Measurements from ENCODE around the gene RELN. TPM values are rescaled to one million over a fixed set of nuclear protein-coding genes. Genes with fewer than 3 reads are reported as not detected.

The RELN gene
- total and polyA plus RNA-seq, 9 of the 15 experiments (the other 6 are each of a cell fraction or from before 2014, with no cell fraction given): 12.9 to 43.2 (median 18.1) TPM

GRCh38 chr7:103660455-103661371, 328.7 kb downstream of the RELN start (continued):
- TF ChIP-seq ZBTB40 (IDR thresholded peaks at IDR 0.05) (peak; percentile 35; the same call in 1 of the 2 replicates), ZBTB40 (CRISPR knock-in tag; IDR thresholded peaks at IDR 0.05) (no peak), DMBX1 (CRISPR knock-in tag; IDR thresholded peaks at IDR 0.05; ENCODE audit: borderline replicate concordance) (peak; percentile 63; the same call in 1 of the 2 replicates), SNIP1 (IDR thresholded peaks at IDR 0.05; ENCODE audit: low read depth) (no peak), PYGO2 (tag; IDR thresholded peaks at IDR 0.05) (no peak), REST (IDR thresholded peaks at IDR 0.05; ENCODE audit: borderline replicate concordance) (peak; percentile 31; the same call in 1 of the 2 replicates), REST (CRISPR knock-in tag; IDR thresholded peaks at IDR 0.05; ENCODE audit: low read depth) (no peak), TEAD2 (tag; IDR thresholded peaks at IDR 0.05) (0 out of 2 replicates have a peak, but pooled peaks have one; percentile 30), ZKSCAN1 (IDR thresholded peaks at IDR 0.05; ENCODE audit: low read depth, low read length) (no peak), E2F3 (CRISPR knock-in tag; IDR thresholded peaks at IDR 0.05) (no peak)
